ENCODE data around the gene JOSD2.

DNA sequence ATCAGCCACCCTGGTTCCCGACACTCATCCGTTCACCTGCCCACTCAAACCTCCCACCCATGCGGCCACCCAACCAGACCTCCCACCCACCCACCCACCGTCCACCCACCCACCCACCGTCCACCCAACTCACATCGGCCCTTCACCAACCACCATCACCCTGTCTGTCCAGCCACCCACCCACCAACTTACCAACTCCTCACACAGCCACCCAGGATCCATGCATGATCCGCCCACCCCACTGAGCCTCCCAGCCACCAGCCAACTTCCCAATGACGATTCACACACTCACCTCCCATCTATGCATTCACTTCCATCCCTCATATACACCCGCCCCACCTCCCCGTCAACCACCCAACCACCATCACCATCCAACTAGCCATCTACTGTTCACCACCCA, 4.3 kb downstream of the JOSD2 start:
- TF ChIP-seq, protein P1, sequence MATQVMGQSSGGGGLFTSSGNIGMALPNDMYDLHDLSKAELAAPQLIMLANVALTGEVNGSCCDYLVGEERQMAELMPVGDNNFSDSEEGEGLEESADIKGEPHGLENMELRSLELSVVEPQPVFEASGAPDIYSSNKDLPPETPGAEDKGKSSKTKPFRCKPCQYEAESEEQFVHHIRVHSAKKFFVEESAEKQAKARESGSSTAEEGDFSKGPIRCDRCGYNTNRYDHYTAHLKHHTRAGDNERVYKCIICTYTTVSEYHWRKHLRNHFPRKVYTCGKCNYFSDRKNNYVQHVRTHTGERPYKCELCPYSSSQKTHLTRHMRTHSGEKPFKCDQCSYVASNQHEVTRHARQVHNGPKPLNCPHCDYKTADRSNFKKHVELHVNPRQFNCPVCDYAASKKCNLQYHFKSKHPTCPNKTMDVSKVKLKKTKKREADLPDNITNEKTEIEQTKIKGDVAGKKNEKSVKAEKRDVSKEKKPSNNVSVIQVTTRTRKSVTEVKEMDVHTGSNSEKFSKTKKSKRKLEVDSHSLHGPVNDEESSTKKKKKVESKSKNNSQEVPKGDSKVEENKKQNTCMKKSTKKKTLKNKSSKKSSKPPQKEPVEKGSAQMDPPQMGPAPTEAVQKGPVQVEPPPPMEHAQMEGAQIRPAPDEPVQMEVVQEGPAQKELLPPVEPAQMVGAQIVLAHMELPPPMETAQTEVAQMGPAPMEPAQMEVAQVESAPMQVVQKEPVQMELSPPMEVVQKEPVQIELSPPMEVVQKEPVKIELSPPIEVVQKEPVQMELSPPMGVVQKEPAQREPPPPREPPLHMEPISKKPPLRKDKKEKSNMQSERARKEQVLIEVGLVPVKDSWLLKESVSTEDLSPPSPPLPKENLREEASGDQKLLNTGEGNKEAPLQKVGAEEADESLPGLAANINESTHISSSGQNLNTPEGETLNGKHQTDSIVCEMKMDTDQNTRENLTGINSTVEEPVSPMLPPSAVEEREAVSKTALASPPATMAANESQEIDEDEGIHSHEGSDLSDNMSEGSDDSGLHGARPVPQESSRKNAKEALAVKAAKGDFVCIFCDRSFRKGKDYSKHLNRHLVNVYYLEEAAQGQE (IDR thresholded peaks at IDR 0.05; ENCODE audit: insufficient read depth in 1 of 2, low read depth in 2 of 2, low read length in 2 of 2) = no peak
- no peak for TF ChIP-seq POLR2AphosphoS5 (IDR thresholded peaks at IDR 0.05; ENCODE audit: low read depth, low read length)
